Fibroblast of pulmonary artery (primary cell): ENCODE data around the gene EIF5A.
A peak's percentile ranks its signal among the peaks of the same experiment; 100 is the strongest.

Experiments used
- DNase-seq: peaks from one replicate; pipeline ENCODE4 v3.0.0-alpha.2; 2010; ENCODE audit warnings: low read depth
- H3K4me3 ChIP-seq: replicated peaks from 2 replicates; pipeline ENCODE4 v1.5.1; 2011; ENCODE audit warnings: low read depth, mild to moderate bottlenecking, control low read depth, low read length, moderate library complexity
- CTCF ChIP-seq: IDR thresholded peaks from 2 replicates; pipeline ENCODE4 v1.5.1; 2011; ENCODE audit warnings: mild to moderate bottlenecking, control low read depth, low read length, inconsistent platforms; ENCODE audit errors: missing control alignments

The EIF5A gene

DNA sequence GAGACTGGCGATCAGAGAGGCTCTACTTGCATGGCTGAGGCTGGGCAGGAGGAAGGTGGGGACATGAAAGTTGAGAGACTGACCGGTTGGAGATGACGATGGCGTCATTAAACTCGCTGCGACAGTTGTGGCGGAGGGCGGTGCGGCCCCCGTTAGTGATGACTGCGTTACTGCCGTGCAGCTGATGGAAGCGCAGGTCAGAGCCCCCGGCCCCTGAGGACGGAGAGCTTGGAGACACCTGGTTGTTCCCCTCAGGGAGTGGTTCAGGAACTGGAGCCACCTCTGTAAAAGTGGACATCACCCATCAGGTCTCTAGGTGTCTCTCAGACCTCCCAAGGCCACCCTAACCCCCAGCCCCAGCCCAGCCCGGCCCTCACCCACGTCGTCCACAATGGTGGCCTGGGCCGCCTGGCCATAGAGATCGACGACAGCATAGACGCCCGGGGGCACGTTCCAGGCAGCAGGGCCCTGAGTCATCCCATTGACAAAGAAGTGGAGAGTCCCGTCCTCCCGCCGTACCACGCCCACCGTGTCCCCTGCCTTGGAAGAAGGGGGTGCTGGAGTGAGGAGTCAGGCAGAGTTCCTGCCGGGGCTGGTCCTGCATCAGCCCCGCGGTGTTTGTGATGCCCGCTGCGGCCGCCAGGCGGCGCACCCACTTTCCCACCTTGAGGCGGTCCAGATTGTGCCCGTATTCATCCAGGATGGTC is 16.5 kb downstream of the EIF5A start:
- peak; percentile 46 for DNase-seq
- peak; percentile 92 for TF ChIP-seq CTCF
- H3K4me3 ChIP-seq = no peak overlapping the region

GRCh38 chr17:7324438-7324779 is 17.0 kb downstream of the EIF5A start:
- H3K4me3 ChIP-seq = no peak overlapping the region
- no peak for DNase-seq
- no peak for TF ChIP-seq CTCF

- DNase-seq = no peak
- no peak overlapping the region for H3K4me3 ChIP-seq
Observed at GRCh38 chr17:7325031-7325528, 17.7 kb downstream of the EIF5A start.

DNA sequence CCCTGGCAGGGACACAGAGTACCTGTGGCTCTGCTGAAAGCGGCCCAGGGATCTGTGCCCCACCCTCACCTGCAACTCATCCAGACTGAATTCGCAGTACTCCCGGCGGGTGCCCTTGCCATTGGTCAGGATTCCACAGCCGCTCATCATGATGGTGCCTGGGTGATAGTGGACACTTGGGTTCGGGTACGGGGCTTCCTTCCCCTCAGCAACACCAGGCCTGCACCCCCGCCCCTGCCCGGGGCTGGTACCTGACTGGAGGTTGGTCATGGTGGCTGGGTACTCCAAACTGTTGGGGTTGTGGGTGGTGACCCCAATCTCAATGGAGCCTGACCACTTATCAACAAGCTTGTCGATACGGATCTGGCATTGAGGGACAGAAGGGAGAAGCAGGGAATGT is 18.8 kb downstream of the EIF5A start:
- no peak for TF ChIP-seq CTCF
- no peak for DNase-seq
- H3K4me3 ChIP-seq = no peak overlapping the region

More at GRCh38 chr17:7325031-7325528, 17.7 kb downstream of the EIF5A start:
- no peak for TF ChIP-seq CTCF

- DNase-seq = no peak
- no peak for TF ChIP-seq CTCF
- no peak overlapping the region for H3K4me3 ChIP-seq
Observed at GRCh38 chr17:7327056-7327455, 19.6 kb downstream of the EIF5A start.

- TF ChIP-seq CTCF = no peak
- no peak for DNase-seq
- H3K4me3 ChIP-seq = no peak overlapping the region
Observed at GRCh38 chr17:7327501-7327900, 20.1 kb downstream of the EIF5A start.

GRCh38 chr17:7328009-7328408 is 20.6 kb downstream of the EIF5A start:
- TF ChIP-seq CTCF = no peak
- H3K4me3 ChIP-seq = no peak overlapping the region
- no peak for DNase-seq
